IMR-90 (cell line): Measurements from ENCODE around the gene ST6GALNAC3. TPM values are rescaled to one million over a fixed set of nuclear protein-coding genes. Genes with fewer than 3 reads are reported as not detected.

Experiments
- ATAC-seq: fragments of 200-7000 bp; cut with Tn5 transposase; 2 replicates; pipeline ENCODE4 v1.9.1; 2020; ENCODE audit warnings: low read depth, mild to moderate bottlenecking, moderate library complexity
- BruUV-seq: library from RNA; stranded (reverse); fragments of 400-500 nt; replicated peaks from 2 replicates; lab custom pipeline; 2021; lab: Mats Ljungman, UMichigan
- CTCF ChIA-PET: fragments of 300-600 bp; formaldehyde crosslinking; extraction: SDS; loops from one replicate; lab custom pipeline; 2021; ENCODE audit warnings: antibody characterized with exemption; lab: Yijun Ruan, JAX
- POLR2A ChIA-PET: fragments of 300-600 bp; sonication (Branson Sonifier 250); formaldehyde crosslinking; loops from one replicate; lab custom pipeline; 2022; ENCODE audit warnings: antibody characterized with exemption; ENCODE audit not compliant: unreplicated experiment; lab: Charles Lee
- DNase-seq: peaks from one replicate; pipeline ENCODE4 v3.0.0; 2013
- H2AFZ ChIP-seq: replicated peaks from 2 replicates; pipeline ENCODE3; 2013; ENCODE audit warnings: low read length, mild to moderate bottlenecking; ENCODE audit not compliant: poor library complexity
- H2AK5ac ChIP-seq: 2 replicates; pipeline ENCODE4 v1.6.1; 2013; ENCODE audit warnings: low read depth, low read length, inconsistent platforms
- H2AK9ac ChIP-seq: replicated peaks from 2 replicates; pipeline ENCODE3; 2013; ENCODE audit warnings: mild to moderate bottlenecking, low read depth, low read length, moderate library complexity; ENCODE audit not compliant: poor library complexity
- H2BK120ac ChIP-seq: 2 replicates; pipeline ENCODE4 v1.6.1; 2013; ENCODE audit warnings: low read depth, low read length, inconsistent platforms
- H2BK15ac ChIP-seq: 3 replicates; pipeline ENCODE4 v1.6.1; 2013; ENCODE audit warnings: low read depth, low read length, inconsistent platforms
- H2BK20ac ChIP-seq: 2 replicates; pipeline ENCODE4 v1.6.1; 2013; ENCODE audit warnings: low read depth, mild to moderate bottlenecking, inconsistent platforms, low read length, moderate library complexity
- H2BK5ac ChIP-seq: 2 replicates; pipeline ENCODE4 v1.6.1; 2013; ENCODE audit warnings: mild to moderate bottlenecking, low read depth, low read length, inconsistent platforms; ENCODE audit not compliant: poor library complexity, severe bottlenecking
- H3K14ac ChIP-seq: replicated peaks from 2 replicates; pipeline ENCODE4 v1.6.1; 2013; ENCODE audit warnings: low read depth, low read length, inconsistent platforms
- H3K18ac ChIP-seq: 2 replicates; pipeline ENCODE4 v1.6.1; 2013; ENCODE audit warnings: low read depth, low read length, control low read depth
- H3K23ac ChIP-seq: 2 replicates; pipeline ENCODE4 v1.6.1; 2013; ENCODE audit warnings: low read depth, low read length, inconsistent platforms
- H3K27ac ChIP-seq: 2 replicates; pipeline ENCODE4 v1.5.1; 2013; ENCODE audit warnings: mild to moderate bottlenecking, control low read depth, low read length; ENCODE audit not compliant: insufficient read depth
- H3K27me3 ChIP-seq: 2 replicates; pipeline ENCODE4 v1.6.1; 2013; ENCODE audit warnings: low read length; ENCODE audit not compliant: control insufficient read depth, insufficient read depth
- H3K36me3 ChIP-seq: 2 replicates; pipeline ENCODE4 v1.6.1; 2013; ENCODE audit warnings: low read length, mixed read lengths; ENCODE audit not compliant: control insufficient read depth, insufficient read depth
- H3K4ac ChIP-seq: 2 replicates; pipeline ENCODE4 v1.6.1; 2013; ENCODE audit warnings: low read depth, low read length, inconsistent platforms
- H3K4me1 ChIP-seq: 2 replicates; pipeline ENCODE4 v1.6.1; 2013; ENCODE audit warnings: low read length, mixed read lengths; ENCODE audit not compliant: control insufficient read depth, insufficient read depth
- H3K4me2 ChIP-seq: 2 replicates; pipeline ENCODE4 v1.6.1; 2013; ENCODE audit warnings: low read depth, mild to moderate bottlenecking, control low read depth, low read length, moderate library complexity
- H3K4me3 ChIP-seq: 2 replicates; pipeline ENCODE4 v1.5.1; 2013; ENCODE audit warnings: low read depth, mild to moderate bottlenecking, control low read depth, low read length, moderate library complexity; ENCODE audit not compliant: insufficient read depth
- H3K56ac ChIP-seq: 2 replicates; pipeline ENCODE4 v1.6.1; 2013; ENCODE audit warnings: low read length, inconsistent platforms; ENCODE audit not compliant: insufficient read depth; ENCODE audit errors: extremely low read depth
- H3K79me1 ChIP-seq, 2 experiments: 2 replicates each; pipeline ENCODE4 v1.6.1; 2013; ENCODE audit warnings: low read length in 2 of 2, inconsistent platforms in 1 of 2, low read depth in 1 of 2
- H3K9ac ChIP-seq: 2 replicates; pipeline ENCODE4 v1.6.1; 2013; ENCODE audit warnings: low read depth, low read length, control low read depth
- H3K9me1 ChIP-seq: 2 replicates; pipeline ENCODE4 v1.6.1; 2013; ENCODE audit warnings: low read length, inconsistent platforms; ENCODE audit not compliant: insufficient read depth
- H3K9me3 ChIP-seq: 2 replicates; pipeline ENCODE4 v1.6.1; 2013; ENCODE audit warnings: low read length; ENCODE audit not compliant: control insufficient read depth, insufficient read depth
- H4K20me1 ChIP-seq: 2 replicates; pipeline ENCODE4 v1.6.1; 2013; ENCODE audit warnings: low read length, inconsistent platforms; ENCODE audit not compliant: insufficient read depth
- H4K5ac ChIP-seq: 2 replicates; pipeline ENCODE4 v1.6.1; 2013; ENCODE audit warnings: mild to moderate bottlenecking, low read depth, low read length, control low read depth
- H4K8ac ChIP-seq, 2 experiments: 2 replicates each; pipeline ENCODE4 v1.6.1; 2013; ENCODE audit warnings: low read depth in 2 of 2, low read length in 2 of 2, control low read depth in 1 of 2, inconsistent platforms in 1 of 2
- H4K91ac ChIP-seq: 2 replicates; pipeline ENCODE4 v1.6.1; 2013; ENCODE audit warnings: low read depth, low read length, inconsistent platforms; ENCODE audit not compliant: insufficient read depth
- FOS ChIP-seq: fragments of 150-350 bp; IDR thresholded peaks from 2 replicates; pipeline ENCODE4 v1.6.1; 2016; ENCODE audit warnings: low read depth, low read length
- MAFK ChIP-seq: IDR thresholded peaks from 2 replicates; pipeline ENCODE4 v1.6.1; 2012; ENCODE audit warnings: low read depth, low read length, improper control_type of control experiment
- MAZ ChIP-seq: IDR thresholded peaks from 2 replicates; pipeline ENCODE4 v1.6.1; 2012; ENCODE audit warnings: low read depth, mild to moderate bottlenecking, low read length, improper control_type of control experiment, moderate library complexity, borderline replicate concordance
- POLR2A ChIP-seq: IDR thresholded peaks from 2 replicates; pipeline ENCODE4 v1.6.1; 2012; ENCODE audit warnings: mild to moderate bottlenecking, low read depth, low read length
- WGBS, 2 experiments: methylation state at CpG; one replicate each; pipeline versions ENCODE4 v1.1.5 to v1.1.7; 2013; ENCODE audit warnings: missing lambda C conversion rate in 2 of 2; ENCODE audit not compliant: insufficient read length in 1 of 2; ENCODE audit errors: extremely low coverage in 2 of 2; 5-methylcytosine and 5-hydroxymethylcytosine counted together
- dilution Hi-C: fragments of 300-500 bp; cut with HindIII; formaldehyde crosslinking; loops from one replicate; pipeline ENCODE4 v1.14.3; 2018; ENCODE audit warnings: low sequenced_read_pairs; ENCODE audit not compliant: unreplicated experiment
- in situ Hi-C: fragments of 300-500 bp; cut with MboI; formaldehyde crosslinking; loops from 3 replicates; pipeline ENCODE4 v1.14.3; 2019; ENCODE audit warnings: low sequenced_read_pairs, inconsistent platforms, mixed read lengths
- intact Hi-C: fragments of 100-400 bp; cut with micrococcal nuclease; formaldehyde crosslinking; loops from 2 replicates; pipeline ENCODE4 v1.10.0; 2022
- polyA plus RNA-seq, 3 experiments: library from polyadenylated mRNA; depleted of rRNA; stranded (reverse); fragments of >200 nt; gene quantifications; 2 replicates each; pipeline ENCODE4 v1.2.3, GENCODE V29; 2012; ENCODE audit warnings: low replicate concordance in 1 of 3
- total RNA-seq: library from RNA; depleted of rRNA; stranded (reverse); fragments of >200 nt; gene quantifications from 2 replicates; pipeline ENCODE4 v1.2.3, GENCODE V29; 2012
- TF ChIP-seq, protein P1 (sequence below): conservative IDR thresholded peaks from 2 replicates; pipeline ENCODE4 v1.5.1; 2012; ENCODE audit warnings: mild to moderate bottlenecking, low read depth, low read length, improper control_type of control experiment

ST6GALNAC3 gene
- total and polyA plus RNA-seq, 2 of the 4 experiments (the other 2 are of a cell fraction), result 0.65 to 1.3 TPM

DNA sequence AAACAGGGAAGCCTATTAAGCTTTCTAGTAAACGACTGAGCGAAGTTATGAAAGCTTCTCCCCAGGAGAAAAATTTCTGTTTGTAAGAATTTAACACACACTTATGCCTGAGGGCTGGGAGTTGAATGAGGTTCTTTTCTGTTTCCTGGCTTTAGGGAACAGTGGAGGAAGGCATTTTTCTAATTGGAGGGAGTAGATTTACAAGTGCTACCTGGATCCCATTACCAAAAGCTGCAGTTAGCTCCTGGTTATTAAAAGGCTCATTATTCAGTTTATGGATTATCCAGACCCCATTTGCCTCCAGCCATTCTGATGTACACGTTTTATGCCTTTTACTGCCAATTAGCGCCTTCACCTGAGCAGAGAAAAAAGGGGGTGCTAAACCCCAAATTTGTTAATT lies 7.5 kb downstream of the ST6GALNAC3 start:
- Histone ChIP-seq H2BK120ac (no peak overlapping the region), H3K27me3 (peaks cover 1% of the 10 kb centered on the region; the same call in 1 of the 2 replicates), H3K4me2 (no peak overlapping the region), H3K4me1 (no peaks in the 10 kb centered on the region), H3K4ac (no peak overlapping the region), H3K18ac (no peak overlapping the region), H4K8ac (no peak overlapping the region), H4K91ac (no peak overlapping the region), H2AFZ (no peak overlapping the region), H3K36me3 (no peaks in the 10 kb centered on the region), H2BK5ac (no peak overlapping the region), H3K27ac (no peak overlapping the region), H3K4me3 (no peak overlapping the region), H3K9me1 (no peaks in the 10 kb centered on the region), H3K9ac (no peak overlapping the region), H3K79me1 (no peaks in the 10 kb centered on the region), H2BK15ac (no peak overlapping the region), H3K14ac (no peak overlapping the region), H2AK5ac (no peak overlapping the region), H2AK9ac (no peak overlapping the region), H4K5ac (no peak overlapping the region), H2BK20ac (no peak overlapping the region), H3K56ac (no peak overlapping the region), H3K23ac (no peak overlapping the region), H4K20me1 (no peaks in the 10 kb centered on the region), H3K9me3 (no peaks in the 10 kb centered on the region)
- in situ Hi-C loops (no loop called here), intact Hi-C loops (no loop called here), dilution Hi-C loops (no loop called here)
- no TSS peak for BruUV-seq
- ATAC-seq (no peak), DNase-seq (no peak)
- CTCF ChIA-PET, result no interaction called here
- POLR2A ChIA-PET, result no interaction called here
- TF ChIP-seq MAZ (no peak), POLR2A (no peak), MAFK (no peak), FOS (no peak)
- TF ChIP-seq, protein P1, sequence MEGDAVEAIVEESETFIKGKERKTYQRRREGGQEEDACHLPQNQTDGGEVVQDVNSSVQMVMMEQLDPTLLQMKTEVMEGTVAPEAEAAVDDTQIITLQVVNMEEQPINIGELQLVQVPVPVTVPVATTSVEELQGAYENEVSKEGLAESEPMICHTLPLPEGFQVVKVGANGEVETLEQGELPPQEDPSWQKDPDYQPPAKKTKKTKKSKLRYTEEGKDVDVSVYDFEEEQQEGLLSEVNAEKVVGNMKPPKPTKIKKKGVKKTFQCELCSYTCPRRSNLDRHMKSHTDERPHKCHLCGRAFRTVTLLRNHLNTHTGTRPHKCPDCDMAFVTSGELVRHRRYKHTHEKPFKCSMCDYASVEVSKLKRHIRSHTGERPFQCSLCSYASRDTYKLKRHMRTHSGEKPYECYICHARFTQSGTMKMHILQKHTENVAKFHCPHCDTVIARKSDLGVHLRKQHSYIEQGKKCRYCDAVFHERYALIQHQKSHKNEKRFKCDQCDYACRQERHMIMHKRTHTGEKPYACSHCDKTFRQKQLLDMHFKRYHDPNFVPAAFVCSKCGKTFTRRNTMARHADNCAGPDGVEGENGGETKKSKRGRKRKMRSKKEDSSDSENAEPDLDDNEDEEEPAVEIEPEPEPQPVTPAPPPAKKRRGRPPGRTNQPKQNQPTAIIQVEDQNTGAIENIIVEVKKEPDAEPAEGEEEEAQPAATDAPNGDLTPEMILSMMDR, result no peak
- no CpG with 5 or more reads among the region's 4 CpGs for WGBS, 2 experiments
